ENCODE results near the gene CHTOP. TPM values are rescaled to one million over a fixed set of nuclear protein-coding genes. Genes with fewer than 3 reads are reported as not detected.
"Not testable (repeated sequence)": the region's sequence is repeated elsewhere in the genome, so short reads cannot be mapped to it uniquely, and the experiment has no call there.

CHTOP gene
- total and polyA plus RNA-seq, 9 donors = 45.0 to 102 (median 90.9) TPM

- H3K9me3 ChIP-seq (replicated peaks; ENCODE audit: control insufficient read depth, low read depth, low read length) = no peaks in the 10 kb centered on the region
- peaks cover 41% of the 10 kb centered on the region for H3K36me3 ChIP-seq (ENCODE audit: control insufficient read depth, insufficient read depth, low read length)
- H3K4me1 ChIP-seq (ENCODE audit: control insufficient read depth, insufficient read depth, low read length) = peaks cover 11% of the 10 kb centered on the region
- 1% methylated on average over 17 of the region's 22 CpGs for WGBS (ENCODE audit: insufficient coverage)
- peak overlapping the region; percentile 93 for H3K4me3 ChIP-seq (ENCODE audit: low read length)
- peak overlapping the region; percentile 91 for H3K27ac ChIP-seq (ENCODE audit: low read length)
- no peaks in the 10 kb centered on the region for H3K27me3 ChIP-seq (ENCODE audit: control insufficient read depth, insufficient read depth, low read length)
- DNase-seq = no peak
Observed at GRCh38 chr1:153670257-153670858, 36.5 kb downstream of the CHTOP start.

- peak within 1 kb of the TSS; percentile 93 for H3K4me3 ChIP-seq (ENCODE audit: low read length)
- peak; percentile 100 for DNase-seq
- 0% methylated on average over 17 of the region's 35 CpGs for WGBS (ENCODE audit: insufficient coverage)
Observed at GRCh38 chr1:153670859-153671627, 37.2 kb downstream of the CHTOP start, which contains the start of gene ILF2. Gene ILF2, minus strand, starts transcription at chr1:153670993. Its CDS starts 71 bp downstream, at chr1:153670922.

GRCh38 chr1:153671628-153672353, 37.9 kb downstream of the CHTOP start:
- peaks cover 27% of the 10 kb centered on the region for H3K36me3 ChIP-seq (ENCODE audit: control insufficient read depth, insufficient read depth, low read length)
- peak overlapping the region; percentile 96 for H3K27ac ChIP-seq (ENCODE audit: low read length)
- not testable (repeated sequence) for H3K9me3 ChIP-seq (replicated peaks; ENCODE audit: control insufficient read depth, low read depth, low read length); H3K27me3 ChIP-seq (ENCODE audit: control insufficient read depth, insufficient read depth, low read length); DNase-seq
- H3K4me3 ChIP-seq (ENCODE audit: low read length) = peak overlapping the region; percentile 58
- 22% methylated on average over 9 of the region's 28 CpGs for WGBS (ENCODE audit: insufficient coverage)
- peaks cover 11% of the 10 kb centered on the region for H3K4me1 ChIP-seq (ENCODE audit: control insufficient read depth, insufficient read depth, low read length)

More at GRCh38 chr1:153670859-153671627, 37.2 kb downstream of the CHTOP start, which contains the start of gene ILF2:
- Histone ChIP-seq H3K9me3 (replicated peaks; ENCODE audit: control insufficient read depth, low read depth, low read length) (no peaks in the 10 kb centered on the region), H3K4me1 (ENCODE audit: control insufficient read depth, insufficient read depth, low read length) (peaks cover 11% of the 10 kb centered on the region), H3K27ac (ENCODE audit: low read length) (peak within 1 kb of the TSS; percentile 96), H3K36me3 (ENCODE audit: control insufficient read depth, insufficient read depth, low read length) (peaks cover 34% of the 10 kb centered on the region), H3K27me3 (ENCODE audit: control insufficient read depth, insufficient read depth, low read length) (no peaks in the 10 kb centered on the region)

GRCh38 chr1:153673511-153673910, 39.6 kb downstream of the CHTOP start:
- peaks cover 8% of the 10 kb centered on the region for H3K27me3 ChIP-seq (ENCODE audit: control insufficient read depth, insufficient read depth, low read length)
- H3K27ac ChIP-seq (ENCODE audit: low read length) = no peak overlapping the region
- no peak overlapping the region for H3K4me3 ChIP-seq (ENCODE audit: low read length)
- H3K9me3 ChIP-seq (replicated peaks; ENCODE audit: control insufficient read depth, low read depth, low read length) = no peaks in the 10 kb centered on the region
- H3K36me3 ChIP-seq (ENCODE audit: control insufficient read depth, insufficient read depth, low read length) = peaks cover 12% of the 10 kb centered on the region
- no peak for DNase-seq
- WGBS (ENCODE audit: insufficient coverage) = no CpG with 5 or more reads among the region's 2 CpGs
- H3K4me1 ChIP-seq (ENCODE audit: control insufficient read depth, insufficient read depth, low read length) = peaks cover 19% of the 10 kb centered on the region

- peaks cover 4% of the 10 kb centered on the region for H3K36me3 ChIP-seq (ENCODE audit: control insufficient read depth, insufficient read depth, low read length)
- no peak overlapping the region for H3K27ac ChIP-seq (ENCODE audit: low read length)
- H3K4me3 ChIP-seq (ENCODE audit: low read length) = peak overlapping the region; percentile 47
- peaks cover 50% of the 10 kb centered on the region for H3K27me3 ChIP-seq (ENCODE audit: control insufficient read depth, insufficient read depth, low read length)
- no peaks in the 10 kb centered on the region for H3K9me3 ChIP-seq (replicated peaks; ENCODE audit: control insufficient read depth, low read depth, low read length)
- DNase-seq = peak; percentile 65
- peaks cover 15% of the 10 kb centered on the region for H3K4me1 ChIP-seq (ENCODE audit: control insufficient read depth, insufficient read depth, low read length)
- WGBS (ENCODE audit: insufficient coverage) = 3% methylated on average over 19 of the region's 29 CpGs
Observed at GRCh38 chr1:153677718-153678518, 44.1 kb downstream of the CHTOP start.

GRCh38 chr1:153678519-153679336, 44.9 kb downstream of the CHTOP start, which contains the start of gene NPR1:
Gene NPR1, plus strand, starts transcription at chr1:153678688. Its CDS starts 421 bp downstream, at chr1:153679109.
- Histone ChIP-seq H3K27ac (ENCODE audit: low read length) (no peak within 1 kb of the TSS), H3K9me3 (replicated peaks; ENCODE audit: control insufficient read depth, low read depth, low read length) (no peaks in the 10 kb centered on the region), H3K27me3 (ENCODE audit: control insufficient read depth, insufficient read depth, low read length) (peaks cover 55% of the 10 kb centered on the region), H3K36me3 (ENCODE audit: control insufficient read depth, insufficient read depth, low read length) (peaks cover 4% of the 10 kb centered on the region), H3K4me3 (ENCODE audit: low read length) (peak within 1 kb of the TSS; percentile 47), H3K4me1 (ENCODE audit: control insufficient read depth, insufficient read depth, low read length) (peaks cover 15% of the 10 kb centered on the region)
- peak; percentile 76 for DNase-seq
- WGBS (ENCODE audit: insufficient coverage) = under 1% methylated on average over 70 of the region's 78 CpGs

GRCh38 chr1:153679337-153680119, 45.7 kb downstream of the CHTOP start:
- Histone ChIP-seq H3K27me3 (ENCODE audit: control insufficient read depth, insufficient read depth, low read length) (peaks cover 58% of the 10 kb centered on the region), H3K36me3 (ENCODE audit: control insufficient read depth, insufficient read depth, low read length) (peaks cover 4% of the 10 kb centered on the region), H3K27ac (ENCODE audit: low read length) (no peak overlapping the region), H3K4me3 (ENCODE audit: low read length) (peak overlapping the region; percentile 47), H3K9me3 (replicated peaks; ENCODE audit: control insufficient read depth, low read depth, low read length) (no peaks in the 10 kb centered on the region), H3K4me1 (ENCODE audit: control insufficient read depth, insufficient read depth, low read length) (peaks cover 15% of the 10 kb centered on the region)
- DNase-seq = peak; percentile 44
- WGBS (ENCODE audit: insufficient coverage) = under 1% methylated on average over 73 of the region's 73 CpGs

GRCh38 chr1:153680120-153680403, 46.2 kb downstream of the CHTOP start:
- WGBS (ENCODE audit: insufficient coverage) = 2% methylated on average over 10 of the region's 10 CpGs
- DNase-seq = no peak
- no peak overlapping the region for H3K27ac ChIP-seq (ENCODE audit: low read length)

More at GRCh38 chr1:153680120-153680403, 46.2 kb downstream of the CHTOP start:
- H3K36me3 ChIP-seq (ENCODE audit: control insufficient read depth, insufficient read depth, low read length) = peaks cover 4% of the 10 kb centered on the region
- H3K27me3 ChIP-seq (ENCODE audit: control insufficient read depth, insufficient read depth, low read length) = peaks cover 62% of the 10 kb centered on the region
- H3K4me1 ChIP-seq (ENCODE audit: control insufficient read depth, insufficient read depth, low read length) = peaks cover 15% of the 10 kb centered on the region
- peak overlapping the region; percentile 47 for H3K4me3 ChIP-seq (ENCODE audit: low read length)
- H3K9me3 ChIP-seq (replicated peaks; ENCODE audit: control insufficient read depth, low read depth, low read length) = no peaks in the 10 kb centered on the region

Data from muscle of leg (tissue), 11 donors.